Cerebellar nuclear complex (tissue), 1 donor: ENCODE results near the gene FBXL13.
"Not testable (repeated sequence)": the region's sequence is repeated elsewhere in the genome, so short reads cannot be mapped to it uniquely, and the experiment has no call there.

ENCODE experiments used
- DNase-seq, 2 experiments: peaks; one replicate each; lab custom pipeline; 2025; lab: John Stamatoyannopoulos, UW

FBXL13 gene

GRCh38 chr7:102935450-102936115 is 139.0 kb downstream of the FBXL13 start:
- no peak for DNase-seq

- DNase-seq: no peak
Measured at GRCh38 chr7:102934701-102935100, 139.9 kb downstream of the FBXL13 start.

GRCh38 chr7:102934239-102934638 is 140.4 kb downstream of the FBXL13 start:
- no peak for DNase-seq

- DNase-seq: no peak
Measured at GRCh38 chr7:102933763-102934162, 140.8 kb downstream of the FBXL13 start.

- no peak for DNase-seq
Measured at GRCh38 chr7:102931757-102932156, 142.8 kb downstream of the FBXL13 start.

- no peak for DNase-seq
Measured at GRCh38 chr7:102927312-102927933, 147.2 kb downstream of the FBXL13 start.

- DNase-seq: no peak
Measured at GRCh38 chr7:102926783-102927140, 147.8 kb downstream of the FBXL13 start.

- DNase-seq: no peak
Measured at GRCh38 chr7:102925976-102926782, 148.4 kb downstream of the FBXL13 start.

GRCh38 chr7:102918845-102919244 is 155.8 kb downstream of the FBXL13 start:
- no peak for DNase-seq

- no peak for DNase-seq
Measured at GRCh38 chr7:102917436-102918353, 156.9 kb downstream of the FBXL13 start.

GRCh38 chr7:102916881-102917280 is 157.7 kb downstream of the FBXL13 start:
- no peak for DNase-seq

- no peak for DNase-seq
Measured at GRCh38 chr7:102916426-102916825, 158.2 kb downstream of the FBXL13 start.

GRCh38 chr7:102914585-102914984 is 160.0 kb downstream of the FBXL13 start:
- DNase-seq: no peak

- DNase-seq: no peak
Measured at GRCh38 chr7:102913826-102914225, 160.8 kb downstream of the FBXL13 start.

- no peak for DNase-seq
Measured at GRCh38 chr7:102912742-102913141, 161.9 kb downstream of the FBXL13 start, which contains the start of gene LRRC17. LRRC17 (plus strand) TSS chr7:102913000; CDS start chr7:102933914, 20,914 bp downstream.

GRCh38 chr7:102908676-102909075 is 165.9 kb downstream of the FBXL13 start:
- no peak for DNase-seq

GRCh38 chr7:102903576-102903975 is 171.0 kb downstream of the FBXL13 start:
- not testable (repeated sequence) for DNase-seq

- not testable (repeated sequence) for DNase-seq
Measured at GRCh38 chr7:102902052-102902451, 172.5 kb downstream of the FBXL13 start.

- DNase-seq: no peak
Measured at GRCh38 chr7:102898532-102898859, 176.1 kb downstream of the FBXL13 start.

GRCh38 chr7:102897856-102898531 is 176.6 kb downstream of the FBXL13 start:
- no peak for DNase-seq

- DNase-seq: no peak
Measured at GRCh38 chr7:102897211-102897631, 177.4 kb downstream of the FBXL13 start.
